Activated B cell treated with CpG ODN at 0.5 μM for 24 hours (primary cell): ENCODE results near the gene TENM4. TPM values are rescaled to one million over a fixed set of nuclear protein-coding genes. Genes with fewer than 3 reads are reported as not detected.

ENCODE experiments used
- ATAC-seq: fragments of 200-7000 bp; cut with Tn5 transposase; one replicate; pipeline ENCODE4 v1.10.0; 2021; ENCODE audit warnings: low read depth, mild to moderate bottlenecking, moderate library complexity
- CTCF ChIA-PET: fragments of 350-600 bp; sonication (Branson Sonifier 250); formaldehyde crosslinking; loops from one replicate; lab custom pipeline; 2021; ENCODE audit warnings: antibody characterized with exemption; lab: Charles Lee
- POLR2A ChIA-PET: fragments of 350-600 bp; sonication (Branson Sonifier 250); formaldehyde crosslinking; loops from one replicate; lab custom pipeline; 2021; ENCODE audit warnings: antibody characterized with exemption; lab: Charles Lee
- DNase-seq: peaks from one replicate; pipeline ENCODE4 v3.0.0; 2022
- H3K27ac Mint-ChIP-seq: one replicate; pipeline ENCODE4 v1.8.0; 2020; ENCODE audit warnings: mixed read lengths
- H3K27me3 Mint-ChIP-seq: one replicate; pipeline ENCODE4 v1.8.0; 2021; ENCODE audit warnings: mixed read lengths
- H3K36me3 Mint-ChIP-seq: one replicate; pipeline ENCODE4 v1.8.0; 2021; ENCODE audit warnings: low read depth, mixed read lengths
- H3K4me1 Mint-ChIP-seq: one replicate; pipeline ENCODE4 v1.8.0; 2021; ENCODE audit warnings: mixed read lengths
- H3K4me3 Mint-ChIP-seq: one replicate; pipeline ENCODE4 v1.8.0; 2020; ENCODE audit warnings: mild to moderate bottlenecking, mixed read lengths
- H3K9me3 Mint-ChIP-seq: one replicate; pipeline ENCODE4 v1.8.0; 2020; ENCODE audit warnings: mixed read lengths
- CTCF ChIP-seq: fragments of 200-600 bp; IDR thresholded peaks from one replicate; pipeline ENCODE4 v1.8.0; 2022; ENCODE audit warnings: antibody characterized with exemption, mild to moderate bottlenecking
- intact Hi-C: fragments of 100-400 bp; cut with micrococcal nuclease; formaldehyde crosslinking; loops from one replicate; pipeline ENCODE4 v1.15.1; 2024
- total RNA-seq: library from RNA; stranded (reverse); gene quantifications from 2 replicates; pipeline ENCODE4 v1.2.3, GENCODE V29; 2022

Gene TENM4
- total RNA-seq, 1 donor from 2014 or later, result 2.4 TPM

GRCh38 chr11:79449040-79449439, 8.2 kb upstream of the TENM4 start:
- ChIA-PET POLR2A (interaction anchor here (0.6 kb wide), 1 partner anchor 9 kb away, joined by 5 read pairs; no protein-coding TSS in a partner anchor), CTCF (no interaction called here)
- Mint-ChIP-seq H3K36me3 (no peaks in the 10 kb centered on the region), H3K27ac (no peak overlapping the region), H3K27me3 (peaks cover 7% of the 10 kb centered on the region), H3K4me1 (no peaks in the 10 kb centered on the region), H3K9me3 (no peaks in the 10 kb centered on the region), H3K4me3 (no peak overlapping the region)
- ATAC-seq (no peak), DNase-seq (no peak)
- no peak for TF ChIP-seq CTCF
- intact Hi-C loops, result no loop called here

GRCh38 chr11:79447038-79447786, 6.4 kb upstream of the TENM4 start:
- no peaks in the 10 kb centered on the region for H3K4me1 Mint-ChIP-seq
- POLR2A ChIA-PET, result interaction anchor here (0.7 kb wide), 1 partner anchor 9 kb away, joined by 3 read pairs; no protein-coding TSS in a partner anchor
- H3K27me3 Mint-ChIP-seq, result peaks cover 11% of the 10 kb centered on the region
- DNase-seq, result no peak
- CTCF ChIA-PET, result no interaction called here
- H3K4me3 Mint-ChIP-seq, result no peak overlapping the region
- no peak for TF ChIP-seq CTCF
- H3K9me3 Mint-ChIP-seq, result no peaks in the 10 kb centered on the region
- no peak overlapping the region for H3K27ac Mint-ChIP-seq
- no peak for ATAC-seq
- H3K36me3 Mint-ChIP-seq, result no peaks in the 10 kb centered on the region
- intact Hi-C loops, result no loop called here

- POLR2A ChIA-PET, result no interaction called here
- peaks cover 8% of the 10 kb centered on the region for H3K27me3 Mint-ChIP-seq
- intact Hi-C loops, result loop anchor here (5.0 kb wide), 1 partner anchor 1372 kb away; no protein-coding TSS in a partner anchor
- no peak for TF ChIP-seq CTCF
- no peak for DNase-seq
- H3K9me3 Mint-ChIP-seq, result no peaks in the 10 kb centered on the region
- H3K4me1 Mint-ChIP-seq, result peaks cover 13% of the 10 kb centered on the region
- H3K4me3 Mint-ChIP-seq, result no peak overlapping the region
- no peak for ATAC-seq
- no peaks in the 10 kb centered on the region for H3K36me3 Mint-ChIP-seq
- no peak overlapping the region for H3K27ac Mint-ChIP-seq
- CTCF ChIA-PET, result interaction anchor here (1.1 kb wide), 1 partner anchor 12 kb away, joined by 3 read pairs; no protein-coding TSS in a partner anchor
Measured at GRCh38 chr11:79444923-79445322, 4.1 kb upstream of the TENM4 start.

GRCh38 chr11:79441461-79441875, 638 bp upstream of the TENM4 start:
- ATAC-seq, result peak; percentile 9

More at GRCh38 chr11:79441461-79441875, 638 bp upstream of the TENM4 start:
- Mint-ChIP-seq H3K4me1 (peaks cover 41% of the 10 kb centered on the region), H3K27me3 (peaks cover 23% of the 10 kb centered on the region), H3K4me3 (peak overlapping the region; percentile 84), H3K36me3 (no peaks in the 10 kb centered on the region), H3K27ac (peak overlapping the region; percentile 87), H3K9me3 (no peaks in the 10 kb centered on the region)
- intact Hi-C loops, result loop anchor here (1.0 to 5.0 kb wide), 4 partner anchors 35 to 1376 kb away; no protein-coding TSS in a partner anchor
- ChIA-PET CTCF (interaction anchor here (1.0 to 1.3 kb wide), 3 partner anchors 36 to 53 kb away, joined by 3 to 4 read pairs (median 3); no protein-coding TSS in a partner anchor), POLR2A (interaction anchor here (0.9 kb wide), 1 partner anchor 41 kb away, joined by 3 read pairs; no protein-coding TSS in a partner anchor)
- peak; percentile 17 for DNase-seq
- TF ChIP-seq CTCF, result no peak
